EH (cell line): ENCODE measurements around the gene CILP.
A peak's percentile ranks its signal among the peaks of the same experiment; 100 is the strongest.

Source experiments
- DNase-seq: peaks from one replicate; pipeline ENCODE4 v3.0.0-alpha.2; 2015; ENCODE audit warnings: low read depth

Gene CILP

GRCh38 chr15:65221697-65222096 is 10.4 kb upstream of the CILP start:
- DNase-seq: no peak

- no peak for DNase-seq
These were observed 7.9 kb upstream of the CILP start for GRCh38 chr15:65219137-65219536.

- DNase-seq: no peak
These were observed 6.5 kb upstream of the CILP start for GRCh38 chr15:65217526-65218482.

GRCh38 chr15:65215496-65215895 is 4.2 kb upstream of the CILP start:
- DNase-seq: no peak

GRCh38 chr15:65214010-65214409 is 2.7 kb upstream of the CILP start:
- no peak for DNase-seq

GRCh38 chr15:65213241-65213640 is 2.0 kb upstream of the CILP start:
- no peak for DNase-seq

- DNase-seq: no peak
These were observed 824 bp upstream of the CILP start for GRCh38 chr15:65212097-65212496.

- DNase-seq: peak; percentile 46
These were observed 259 bp upstream of the CILP start for GRCh38 chr15:65211482-65211982.

- DNase-seq: peak; percentile 9
These were observed 1.3 kb downstream of the CILP start for GRCh38 chr15:65209701-65210643.

- no peak for DNase-seq
These were observed 2.6 kb downstream of the CILP start for GRCh38 chr15:65208647-65209046.

GRCh38 chr15:65207280-65207840 is 3.9 kb downstream of the CILP start:
- no peak for DNase-seq

- no peak for DNase-seq
These were observed 4.5 kb downstream of the CILP start for GRCh38 chr15:65206750-65207149.

GRCh38 chr15:65204931-65205660 is 6.2 kb downstream of the CILP start:
- no peak for DNase-seq

- DNase-seq: no peak
These were observed 6.9 kb downstream of the CILP start for GRCh38 chr15:65204236-65204930.

GRCh38 chr15:65201918-65202317 is 9.4 kb downstream of the CILP start:
- DNase-seq: no peak

GRCh38 chr15:65198571-65198970 is 12.7 kb downstream of the CILP start:
- DNase-seq: no peak

GRCh38 chr15:65197337-65197645 is 14.0 kb downstream of the CILP start:
- DNase-seq: no peak

GRCh38 chr15:65196637-65197336 is 14.5 kb downstream of the CILP start:
- DNase-seq: no peak

GRCh38 chr15:65195548-65195923 is 15.7 kb downstream of the CILP start:
- no peak for DNase-seq

- no peak for DNase-seq
These were observed 16.3 kb downstream of the CILP start for GRCh38 chr15:65194826-65195547.
